ENCODE data around the gene BHLHE40. TPM values are rescaled to one million over a fixed set of nuclear protein-coding genes. Genes with fewer than 3 reads are reported as not detected.
"Not testable (repeated sequence)": the region's sequence is repeated elsewhere in the genome, so short reads cannot be mapped to it uniquely, and the experiment has no call there.

BHLHE40 gene
- polyA plus RNA-seq, 3 donors from 2014 or later: 51.4 to 91.9 (median 64.4) TPM

- Mint-ChIP-seq H3K36me3 (peaks cover 19 to 33% (median 32%) of the 10 kb centered on the region in 3 donors), H3K9me3 (peaks cover 20 to 49% (median 44%) of the 10 kb centered on the region in 6 donors), H3K4me1 (peaks cover 34 to 37% of the 10 kb centered on the region in 2 donors)
- DNase-seq; H3K27ac Mint-ChIP-seq; H3K27me3 Mint-ChIP-seq (ENCODE audit: low read depth in 3 of 3); H3K4me3 Mint-ChIP-seq: not testable (repeated sequence)
These were observed 7.8 kb upstream of the BHLHE40 start for GRCh38 chr3:4971437-4971836.

GRCh38 chr3:4971838-4972237, 7.4 kb upstream of the BHLHE40 start:
- no peak for DNase-seq
- Mint-ChIP-seq H3K36me3 (peaks cover 18 to 31% (median 28%) of the 10 kb centered on the region in 3 donors), H3K27ac (peak overlapping the region in 1 of 6 donors; percentile 14), H3K9me3 (peaks cover 20 to 46% (median 40%) of the 10 kb centered on the region in 6 donors), H3K4me1 (peaks cover 34 to 37% of the 10 kb centered on the region in 2 donors), H3K27me3 (ENCODE audit: low read depth in 3 of 3) (peaks cover under 1 to 5% (median 2%) of the 10 kb centered on the region in 3 donors), H3K4me3 (no peak overlapping the region)

GRCh38 chr3:4972652-4973643, 6.3 kb upstream of the BHLHE40 start:
- Mint-ChIP-seq H3K27ac (peak overlapping the region; percentile 9 to 94 (median 70)), H3K27me3 (ENCODE audit: low read depth in 3 of 3) (peaks cover 12 to 16% (median 13%) of the 10 kb centered on the region in 3 donors), H3K36me3 (peaks cover 12 to 21% (median 19%) of the 10 kb centered on the region in 3 donors), H3K9me3 (peaks cover 11 to 35% (median 29%) of the 10 kb centered on the region in 6 donors), H3K4me3 (peak overlapping the region in 4 of 5 donors; percentile 8 to 85 (median 23)), H3K4me1 (peaks cover 39 to 43% of the 10 kb centered on the region in 2 donors)
- peak in 1 of 3 donors; percentile 22 for DNase-seq

GRCh38 chr3:4974154-4974553, 5.1 kb upstream of the BHLHE40 start:
- peak overlapping the region; percentile 24 to 99 (median 78) for H3K27ac Mint-ChIP-seq
- H3K27me3 Mint-ChIP-seq (ENCODE audit: low read depth in 3 of 3): peaks cover 23 to 26% (median 24%) of the 10 kb centered on the region in 3 donors
- H3K36me3 Mint-ChIP-seq: peaks cover 4 to 11% (median 10%) of the 10 kb centered on the region in 3 donors
- DNase-seq: no peak
- H3K9me3 Mint-ChIP-seq: peaks cover 0 to 23% (median 17%) of the 10 kb centered on the region in 6 donors
- H3K4me3 Mint-ChIP-seq: no peak overlapping the region
- H3K4me1 Mint-ChIP-seq: peaks cover 36 to 44% of the 10 kb centered on the region in 2 donors

- peaks cover 10 to 14% (median 13%) of the 10 kb centered on the region in 3 donors for H3K36me3 Mint-ChIP-seq
- peaks cover 44 to 51% of the 10 kb centered on the region in 2 donors for H3K4me1 Mint-ChIP-seq
- peak; percentile 32 to 39 (median 33) for DNase-seq
- H3K27ac Mint-ChIP-seq: peak overlapping the region; percentile 99 to 100 (median 99)
- H3K4me3 Mint-ChIP-seq: peak overlapping the region; percentile 97 to 100 (median 100)
- peaks cover 39 to 44% (median 41%) of the 10 kb centered on the region in 3 donors for H3K27me3 Mint-ChIP-seq (ENCODE audit: low read depth in 3 of 3)
- peaks cover 0 to 7% (median 2%) of the 10 kb centered on the region in 6 donors for H3K9me3 Mint-ChIP-seq
These were observed 3.1 kb upstream of the BHLHE40 start for GRCh38 chr3:4976109-4976508.

- H3K27ac Mint-ChIP-seq: peak overlapping the region; percentile 99 to 100 (median 99)
- H3K4me1 Mint-ChIP-seq: peaks cover 55 to 62% of the 10 kb centered on the region in 2 donors
- H3K9me3 Mint-ChIP-seq: peaks cover 0 to 3% (median 2%) of the 10 kb centered on the region in 6 donors
These were observed 2.0 kb upstream of the BHLHE40 start for GRCh38 chr3:4977001-4977852.

GRCh38 chr3:4977853-4978203, 1.4 kb upstream of the BHLHE40 start:
- H3K27me3 Mint-ChIP-seq (ENCODE audit: low read depth in 3 of 3): peaks cover 51 to 60% (median 52%) of the 10 kb centered on the region in 3 donors
- peaks cover 24 to 28% (median 26%) of the 10 kb centered on the region in 3 donors for H3K36me3 Mint-ChIP-seq
- H3K27ac Mint-ChIP-seq: peak overlapping the region; percentile 99 to 100 (median 99)
- peaks cover 0 to 2% (median under 1%) of the 10 kb centered on the region in 6 donors for H3K9me3 Mint-ChIP-seq
- no peak for DNase-seq
- H3K4me1 Mint-ChIP-seq: peaks cover 60 to 68% of the 10 kb centered on the region in 2 donors
- peak overlapping the region; percentile 97 to 100 (median 100) for H3K4me3 Mint-ChIP-seq

More at GRCh38 chr3:4977001-4977852, 2.0 kb upstream of the BHLHE40 start:
- H3K27me3 Mint-ChIP-seq (ENCODE audit: low read depth in 3 of 3): peaks cover 48 to 55% (median 48%) of the 10 kb centered on the region in 3 donors
- peak; percentile 92 to 94 (median 92) for DNase-seq
- peak overlapping the region; percentile 97 to 100 (median 100) for H3K4me3 Mint-ChIP-seq
- peaks cover 21 to 24% (median 24%) of the 10 kb centered on the region in 3 donors for H3K36me3 Mint-ChIP-seq

GRCh38 chr3:4978204-4978965, 852 bp upstream of the BHLHE40 start:
- peak overlapping the region; percentile 97 to 100 (median 100) for H3K4me3 Mint-ChIP-seq
- DNase-seq: peak; percentile 88 to 90 (median 88)
- peaks cover 60 to 68% of the 10 kb centered on the region in 2 donors for H3K4me1 Mint-ChIP-seq

GRCh38 chr3:4978966-4979427, 240 bp upstream of the BHLHE40 start:
- H3K4me1 Mint-ChIP-seq: peaks cover 65 to 70% of the 10 kb centered on the region in 2 donors
- peaks cover 33 to 40% (median 37%) of the 10 kb centered on the region in 3 donors for H3K36me3 Mint-ChIP-seq
- H3K4me3 Mint-ChIP-seq: peak overlapping the region; percentile 97 to 100 (median 100)
- H3K27ac Mint-ChIP-seq: peak overlapping the region; percentile 99 to 100 (median 99)
- DNase-seq: peak; percentile 96 to 97 (median 97)
- H3K9me3 Mint-ChIP-seq: peaks cover 0 to 2% (median under 1%) of the 10 kb centered on the region in 6 donors
- peaks cover 63 to 71% (median 64%) of the 10 kb centered on the region in 3 donors for H3K27me3 Mint-ChIP-seq (ENCODE audit: low read depth in 3 of 3)

More at GRCh38 chr3:4978204-4978965, 852 bp upstream of the BHLHE40 start:
- Mint-ChIP-seq H3K27me3 (ENCODE audit: low read depth in 3 of 3) (peaks cover 56 to 65% (median 57%) of the 10 kb centered on the region in 3 donors), H3K27ac (peak overlapping the region; percentile 99 to 100 (median 99)), H3K9me3 (peaks cover 0 to 2% (median under 1%) of the 10 kb centered on the region in 6 donors), H3K36me3 (peaks cover 27 to 34% (median 31%) of the 10 kb centered on the region in 3 donors)

- Mint-ChIP-seq H3K4me1 (peaks cover 73 to 76% of the 10 kb centered on the region in 2 donors), H3K27ac (peak overlapping the region; percentile 99 to 100 (median 99)), H3K27me3 (ENCODE audit: low read depth in 3 of 3) (peaks cover 73 to 78% (median 74%) of the 10 kb centered on the region in 3 donors), H3K4me3 (peak overlapping the region; percentile 97 to 100 (median 100)), H3K36me3 (peaks cover 35 to 46% (median 43%) of the 10 kb centered on the region in 3 donors), H3K9me3 (peaks cover 0 to 2% (median under 1%) of the 10 kb centered on the region in 6 donors)
- DNase-seq: peak; percentile 92 to 94 (median 93)
These were observed 1.3 kb downstream of the BHLHE40 start for GRCh38 chr3:4980229-4981203.

- Mint-ChIP-seq H3K27ac (peak overlapping the region; percentile 94 to 100 (median 99)), H3K27me3 (ENCODE audit: low read depth in 3 of 3) (peaks cover 78 to 81% (median 78%) of the 10 kb centered on the region in 3 donors), H3K4me3 (peak overlapping the region; percentile 97 to 100 (median 100)), H3K9me3 (peaks cover 0 to 2% (median under 1%) of the 10 kb centered on the region in 6 donors), H3K36me3 (peaks cover 35 to 46% (median 43%) of the 10 kb centered on the region in 3 donors), H3K4me1 (peaks cover 73 to 76% of the 10 kb centered on the region in 2 donors)
- peak in 1 of 3 donors; percentile 38 for DNase-seq
These were observed 2.0 kb downstream of the BHLHE40 start for GRCh38 chr3:4981294-4981664.
